DMS153 treated with DMSO at 0.1 percent for 48 hours (cell line): ENCODE measurements around the gene WTIP.
A peak's percentile ranks its signal among the peaks of the same experiment; 100 is the strongest.
"Not testable (repeated sequence)": the region's sequence is repeated elsewhere in the genome, so short reads cannot be mapped to it uniquely, and the experiment has no call there.

Experiments
- DNase-seq: peaks from one replicate; lab custom pipeline; 2025; ENCODE audit not compliant: unreplicated experiment; lab: John Stamatoyannopoulos, UW

The WTIP gene

GRCh38 chr19:34480971-34481841, at the start of gene WTIP:
WTIP (plus strand) TSS chr19:34481758; CDS start chr19:34481975, 217 bp downstream.
- DNase-seq = no peak

- no peak for DNase-seq
Observed at GRCh38 chr19:34432797-34433196, 48.8 kb upstream of the WTIP start.

DNA sequence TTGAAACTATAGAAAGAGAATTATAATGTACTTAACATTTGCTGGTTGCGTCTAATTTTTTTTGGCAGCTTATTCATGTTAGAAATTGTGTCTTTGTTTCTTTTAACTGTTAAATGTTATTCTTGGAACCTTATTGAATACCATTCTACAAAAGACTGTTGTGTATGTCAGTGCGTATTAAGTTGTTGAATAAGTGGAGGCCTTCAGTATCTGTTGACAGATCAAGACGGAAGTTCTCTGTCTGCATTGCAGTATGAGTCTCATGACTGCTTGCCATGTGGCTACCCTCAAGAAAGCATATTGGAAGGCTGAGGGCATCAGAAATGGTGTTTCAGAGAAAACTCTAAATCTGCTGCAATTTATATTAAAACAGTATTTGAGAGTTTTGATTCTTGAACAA, 44.8 kb upstream of the WTIP start:
- DNase-seq = no peak

- no peak for DNase-seq
Observed at GRCh38 chr19:34448191-34448590, 33.4 kb upstream of the WTIP start.

GRCh38 chr19:34452723-34453122, 28.8 kb upstream of the WTIP start:
- DNase-seq = no peak

DNA sequence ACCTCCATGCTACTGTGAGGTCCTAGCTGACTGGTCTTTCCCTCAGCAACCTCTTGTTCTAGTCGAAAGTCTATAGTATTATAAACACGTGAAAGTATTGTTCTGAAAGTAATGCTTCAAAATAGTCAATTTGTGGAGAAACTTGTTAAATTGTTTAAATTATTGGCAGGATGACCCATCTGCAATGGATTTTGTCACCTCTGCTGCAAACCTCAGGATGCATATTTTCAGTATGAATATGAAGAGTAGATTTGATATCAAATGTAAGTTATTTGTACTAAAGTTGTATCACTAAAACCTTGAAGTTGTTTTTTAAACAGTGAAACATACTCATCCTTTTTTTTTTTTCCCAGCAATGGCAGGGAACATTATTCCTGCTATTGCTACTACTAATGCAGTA, 27.5 kb upstream of the WTIP start:
- no peak for DNase-seq

DNA sequence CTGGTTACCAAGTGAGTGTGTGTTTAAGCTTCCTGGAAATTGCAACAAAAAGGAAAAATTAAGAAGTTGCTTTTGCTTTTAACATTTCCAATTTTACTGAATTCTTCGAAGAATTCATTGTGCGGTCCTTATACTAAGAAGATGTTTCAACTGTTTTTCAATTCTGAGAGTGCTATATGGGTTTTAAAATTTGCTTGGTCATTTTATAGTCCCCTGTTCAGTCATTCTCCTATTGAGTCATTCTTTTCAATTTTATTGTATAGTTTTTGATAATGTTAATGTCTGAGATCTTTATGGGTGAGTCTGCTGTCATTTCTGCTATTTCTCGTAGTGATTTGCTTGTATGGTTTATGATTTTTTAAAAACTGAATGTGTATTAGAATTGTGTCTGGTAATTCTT, 26.9 kb upstream of the WTIP start:
- no peak for DNase-seq

- not testable (repeated sequence) for DNase-seq
Observed at GRCh38 chr19:34455783-34456480, 25.6 kb upstream of the WTIP start.

- DNase-seq = no peak
Observed at GRCh38 chr19:34457446-34457845, 24.1 kb upstream of the WTIP start.

GRCh38 chr19:34458677-34459076, 22.9 kb upstream of the WTIP start:
- no peak for DNase-seq

DNA sequence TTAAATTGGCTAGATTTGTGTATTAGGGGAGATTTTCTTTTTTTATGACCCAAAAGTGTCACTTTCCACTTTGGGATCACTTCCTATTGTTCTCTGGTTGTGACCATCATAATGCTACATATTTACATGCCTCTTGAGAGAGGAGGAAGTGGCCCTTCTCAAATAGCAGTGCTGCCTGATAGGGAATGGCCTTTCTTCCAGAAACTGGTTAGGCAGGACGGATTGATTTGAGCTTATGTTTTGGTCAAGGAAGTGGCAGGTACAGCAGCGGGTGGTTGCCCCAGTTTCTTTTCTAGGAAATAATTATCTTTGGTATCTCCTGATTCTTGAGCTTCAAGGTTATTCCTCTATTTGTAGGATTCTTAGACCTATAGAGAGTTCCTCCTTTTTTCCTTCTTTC, 21.9 kb upstream of the WTIP start:
- DNase-seq = peak; percentile 7

DNA sequence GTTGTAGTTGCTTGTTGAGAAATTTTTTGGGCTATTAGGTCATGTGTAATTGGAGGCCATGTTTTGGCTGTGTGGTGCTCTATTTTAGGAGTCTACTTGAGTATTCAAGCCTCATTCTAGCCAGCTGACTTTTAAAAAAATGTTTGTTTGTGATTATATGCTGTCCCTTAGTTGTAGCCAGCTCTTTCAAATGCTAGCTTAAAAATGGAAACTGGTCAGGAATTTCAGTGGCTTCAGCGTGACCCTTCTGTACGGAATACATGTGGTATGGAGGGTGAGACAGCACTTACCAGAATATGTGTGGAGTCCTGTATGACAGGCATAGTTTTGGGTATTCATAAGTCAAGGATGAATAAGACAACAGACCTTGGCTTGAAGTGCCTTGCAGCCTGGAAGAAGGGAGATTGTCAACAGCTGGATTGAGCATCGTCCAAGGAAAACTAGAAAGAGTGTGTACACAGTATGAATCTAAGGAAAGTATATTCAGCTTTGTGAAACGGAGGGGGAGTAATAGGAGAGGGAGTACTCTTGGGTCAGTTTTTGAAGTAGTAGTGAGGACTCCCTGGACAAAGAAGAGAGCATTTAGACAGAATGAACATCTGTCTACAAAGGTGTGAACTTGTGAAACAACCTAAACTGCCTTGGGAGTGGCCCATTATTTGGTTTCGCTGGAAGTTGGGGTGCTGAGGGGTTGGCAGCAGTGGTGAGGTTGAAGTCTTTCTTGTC, 20.0 kb upstream of the WTIP start:
- no peak for DNase-seq

DNA sequence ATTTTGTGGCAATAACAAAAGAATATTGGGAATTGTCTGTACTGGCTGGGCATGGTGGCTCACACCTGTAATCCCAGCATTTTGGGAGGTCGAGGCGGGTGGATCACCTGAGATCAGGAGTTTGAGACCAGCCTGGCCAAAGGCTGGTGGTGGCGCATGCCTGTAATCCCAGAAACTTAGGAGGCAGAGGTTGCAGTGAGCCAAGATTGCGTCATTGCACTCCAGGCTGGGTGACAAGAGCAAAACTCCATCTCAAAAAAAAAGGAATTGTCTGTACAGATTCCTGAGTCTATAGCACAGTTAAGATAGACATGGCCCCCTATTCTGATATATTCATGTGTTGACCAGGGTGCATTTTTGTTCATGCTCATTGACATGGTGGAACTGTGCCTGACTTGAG, 16.8 kb upstream of the WTIP start:
- DNase-seq = not testable (repeated sequence)

- no peak for DNase-seq
Observed at GRCh38 chr19:34468409-34468808, 13.1 kb upstream of the WTIP start.

GRCh38 chr19:34469026-34469425, 12.5 kb upstream of the WTIP start:
- DNase-seq = not testable (repeated sequence)

DNA sequence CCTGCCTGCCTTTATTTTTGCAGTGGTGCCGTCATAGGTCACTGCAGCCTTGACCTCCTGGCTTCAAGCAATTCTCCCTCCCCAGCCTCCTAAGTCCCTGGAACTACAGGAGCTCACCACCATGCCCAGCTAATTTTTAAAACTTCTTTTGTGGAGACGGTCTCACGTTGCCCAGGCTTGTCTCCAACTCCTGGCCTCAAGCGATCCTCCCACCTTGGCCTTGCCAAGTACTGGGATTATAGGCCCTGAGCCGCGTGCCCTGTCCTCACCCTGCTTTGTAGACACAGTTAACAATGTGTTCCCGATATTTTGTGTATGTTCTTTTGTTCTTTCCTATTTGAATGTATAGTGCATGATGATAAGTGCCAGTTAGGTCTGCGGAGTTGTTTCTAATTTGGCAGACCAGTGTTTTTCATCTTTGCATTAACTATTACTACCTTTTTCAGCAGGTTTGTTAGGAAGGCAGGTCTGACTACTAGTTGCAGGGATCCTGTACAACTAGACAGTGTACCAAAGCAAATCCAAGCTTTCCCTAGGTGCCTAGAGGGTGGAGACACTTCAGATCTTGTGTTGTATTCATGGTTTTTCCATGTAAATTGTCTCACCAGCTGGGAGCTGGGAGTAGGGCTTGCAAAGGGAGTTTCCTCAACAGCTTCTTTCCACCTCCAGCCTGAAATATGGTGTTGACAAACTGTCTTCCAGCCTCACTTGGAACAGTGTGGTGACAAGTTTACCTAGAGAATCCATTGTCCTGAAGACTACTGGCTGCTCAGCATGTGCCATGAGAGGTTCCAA, 9.5 kb upstream of the WTIP start:
- DNase-seq = no peak

- DNase-seq = no peak
Observed at GRCh38 chr19:34474233-34474989, 7.1 kb upstream of the WTIP start.

DNA sequence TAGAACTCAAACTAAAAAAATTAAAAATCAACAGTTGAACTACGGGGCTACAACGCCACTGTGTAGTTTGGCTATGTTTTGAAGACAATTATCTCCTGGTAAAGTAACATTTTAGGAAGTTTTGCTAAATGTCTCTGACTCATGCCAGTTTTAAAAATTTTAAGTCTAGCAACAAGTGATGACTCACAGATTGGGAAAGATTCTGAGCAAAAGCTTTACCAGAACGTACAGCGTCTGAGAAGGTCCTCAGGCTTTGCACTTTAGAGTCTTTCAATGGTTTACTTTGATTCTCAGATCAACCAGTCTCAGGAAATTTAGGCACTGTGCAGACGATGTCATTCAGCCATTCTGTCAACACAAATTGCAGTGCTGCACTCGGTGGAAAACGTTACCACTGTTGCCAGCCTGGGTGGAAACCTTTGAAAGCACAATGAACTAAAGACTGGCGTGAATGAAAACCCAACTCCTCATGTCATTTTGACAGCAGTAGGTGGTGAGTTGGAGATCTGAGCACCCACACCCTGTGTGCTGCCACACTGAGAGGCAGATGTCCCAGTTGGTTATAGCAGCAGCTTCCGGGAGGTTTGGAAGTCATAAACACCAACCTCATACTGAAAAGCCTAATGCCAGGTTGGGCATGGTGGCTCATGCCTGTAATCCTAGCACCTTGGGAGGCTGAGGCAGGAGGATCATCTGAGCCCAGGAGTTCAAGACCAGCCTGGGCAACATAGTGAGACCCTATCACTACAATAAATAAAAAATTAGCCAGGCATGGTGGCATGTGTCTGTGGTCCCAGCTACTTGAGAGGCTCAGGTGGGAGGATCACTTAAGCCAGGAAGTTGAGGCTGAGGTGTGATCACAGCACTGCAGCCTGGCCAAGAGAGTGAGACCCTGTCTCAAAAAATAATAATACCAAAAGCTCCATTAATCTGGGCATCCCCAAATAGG, 6.3 kb upstream of the WTIP start:
- DNase-seq = no peak

DNA sequence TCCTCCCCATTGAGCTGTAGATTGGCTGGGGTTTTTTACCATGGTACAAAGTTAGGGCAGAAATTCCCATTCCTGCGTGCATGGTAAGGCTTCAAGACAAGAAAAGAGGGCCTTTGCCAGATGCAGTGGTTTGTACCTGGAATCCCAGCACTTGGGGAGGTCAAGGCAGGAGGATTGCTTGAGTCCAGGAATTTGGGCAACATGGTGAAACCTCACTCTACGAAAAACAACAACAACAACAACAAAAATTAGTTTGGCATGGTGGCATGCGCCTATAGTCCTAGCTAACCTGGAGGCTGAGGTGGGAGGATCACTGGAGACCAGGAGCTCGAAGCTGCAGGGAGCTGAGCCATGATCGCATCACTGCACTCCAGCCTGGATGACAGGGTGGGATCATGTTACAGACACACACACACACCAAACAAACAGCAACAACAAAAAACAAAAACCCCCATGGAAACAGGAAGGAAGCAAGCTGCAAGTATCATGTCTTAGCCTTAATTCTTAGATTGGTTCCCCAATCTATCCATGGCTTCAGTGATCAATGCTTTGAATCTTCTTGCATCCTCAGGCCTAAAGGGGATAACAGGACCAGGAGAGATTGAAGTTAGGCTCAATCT, 5.5 kb upstream of the WTIP start:
- no peak for DNase-seq
